ENCODE measurements around the gene ACP7. TPM values are rescaled to one million over a fixed set of nuclear protein-coding genes. Genes with fewer than 3 reads are reported as not detected.
A peak's percentile ranks its signal among the peaks of the same experiment; 100 is the strongest.

ACP7 gene
- total and polyA plus RNA-seq, 2 donors (not counting 3 experiments of a cell fraction or from before 2014, with no cell fraction given) = 0.04 to 0.49 TPM

GRCh38 chr19:39145180-39145953 lies 61.2 kb downstream of the ACP7 start:
- BruUV-seq (replicated peaks) = no TSS peak
- no peak overlapping the region for H3K27ac ChIP-seq (ENCODE audit: insufficient read depth, low read depth, low read length)
- H3K4me2 ChIP-seq (ENCODE audit: insufficient read depth, low read length) = peak overlapping the region; percentile 7
- ChIA-PET POLR2A (no interaction called here), CTCF (interaction anchor here (0.8 to 3.9 kb wide), 8 partner anchors 11 to 252 kb away, joined by 3 to 16 read pairs (median 5); partner anchors contain the start of gene PAK4)
- no peak overlapping the region for H3K4me3 ChIP-seq (replicated peaks in 1 of 3; ENCODE audit: insufficient read depth in 1 of 3, low read depth in 1 of 3, low read length in 3 of 3)
- peaks cover 19% of the 10 kb centered on the region for H3K4me1 ChIP-seq (ENCODE audit: control insufficient read depth, extremely low read depth, insufficient read depth, low read length)
- H4K20me1 ChIP-seq (replicated peaks; ENCODE audit: control insufficient read depth, extremely low read depth, insufficient read depth, low read length) = peaks cover 3% of the 10 kb centered on the region
- dilution Hi-C loops (cut with MboI; ENCODE audit: extremely low pct_ligation_motif_present, low sequenced_read_pairs) (no loop called here), intact Hi-C loops (cut with micrococcal nuclease) (loop anchor here (2.0 kb wide), 1 partner anchor 15 kb away; no protein-coding TSS in a partner anchor)
- H3K79me2 ChIP-seq (ENCODE audit: control insufficient read depth, insufficient read depth, low read length) = peaks cover 59% of the 10 kb centered on the region
- no peaks in the 10 kb centered on the region for H3K27me3 ChIP-seq (ENCODE audit: control insufficient read depth in 2 of 2, insufficient read depth in 2 of 2, low read length in 2 of 2)
- H3K9me3 ChIP-seq (replicated peaks; ENCODE audit: control insufficient read depth, insufficient read depth, low read length) = no peaks in the 10 kb centered on the region
- DNase-seq (ENCODE audit: low read depth, low spot score) (no peak), FAIRE-seq (no peak)
- H3K9ac ChIP-seq (replicated peaks; ENCODE audit: extremely low read depth, insufficient read depth, low read length) = no peak overlapping the region
- H3K36me3 ChIP-seq (ENCODE audit: control insufficient read depth in 2 of 2, extremely low read depth in 1 of 2, insufficient read depth in 2 of 2, low read length in 2 of 2) = peaks cover 0 to 3% of the 10 kb centered on the region in 2 experiments
- no peaks in the 10 kb centered on the region for H3K9me1 ChIP-seq (replicated peaks; ENCODE audit: control insufficient read depth, extremely low read depth, insufficient read depth, low read length)
- H2AFZ ChIP-seq (ENCODE audit: low read depth, low read length) = no peak overlapping the region
- TF ChIP-seq EZH2 (IDR thresholded peaks at IDR 0.05; ENCODE audit: borderline replicate concordance, low read depth, low read length, severe bottlenecking) (no peak), FOS (IDR thresholded peaks at IDR 0.05; ENCODE audit: borderline replicate concordance, insufficient read depth, low read length) (no peak), MYC (IDR thresholded peaks at IDR 0.05; ENCODE audit: low read depth, low read length) (no peak), POLR2A (IDR thresholded peaks at IDR 0.05; ENCODE audit: low read depth, low read length) (no peak), GATA2 (IDR thresholded peaks at IDR 0.05; ENCODE audit: insufficient read depth, insufficient read length, low read depth, low read length) (no peak), MAX (IDR thresholded peaks at IDR 0.05; ENCODE audit: insufficient read depth, insufficient read length) (no peak), JUN (IDR thresholded peaks at IDR 0.05; ENCODE audit: borderline replicate concordance, insufficient read depth, insufficient read length, low read depth) (no peak), POLR2AphosphoS5 (IDR thresholded peaks at IDR 0.05; ENCODE audit: insufficient read depth, low read depth, low read length) (no peak), CTCF (IDR thresholded peaks at IDR 0.05; ENCODE audit: extremely low read depth in 1 of 2, insufficient read depth in 1 of 2, low read depth in 1 of 2, low read length in 2 of 2) (no peak)
